CD4-positive, alpha-beta T cell treated with Interleukin-15 for 1 hour (primary cell): Measurements from ENCODE around the gene PGBD5.
A peak's percentile ranks its signal among the peaks of the same experiment; 100 is the strongest.

Source experiments
- DNase-seq: peaks from one replicate; pipeline ENCODE4 v3.0.0-alpha.2; 2020

PGBD5 gene

GRCh38 chr1:230320804-230321203 is 105.3 kb downstream of the PGBD5 start:
- no peak for DNase-seq

DNA sequence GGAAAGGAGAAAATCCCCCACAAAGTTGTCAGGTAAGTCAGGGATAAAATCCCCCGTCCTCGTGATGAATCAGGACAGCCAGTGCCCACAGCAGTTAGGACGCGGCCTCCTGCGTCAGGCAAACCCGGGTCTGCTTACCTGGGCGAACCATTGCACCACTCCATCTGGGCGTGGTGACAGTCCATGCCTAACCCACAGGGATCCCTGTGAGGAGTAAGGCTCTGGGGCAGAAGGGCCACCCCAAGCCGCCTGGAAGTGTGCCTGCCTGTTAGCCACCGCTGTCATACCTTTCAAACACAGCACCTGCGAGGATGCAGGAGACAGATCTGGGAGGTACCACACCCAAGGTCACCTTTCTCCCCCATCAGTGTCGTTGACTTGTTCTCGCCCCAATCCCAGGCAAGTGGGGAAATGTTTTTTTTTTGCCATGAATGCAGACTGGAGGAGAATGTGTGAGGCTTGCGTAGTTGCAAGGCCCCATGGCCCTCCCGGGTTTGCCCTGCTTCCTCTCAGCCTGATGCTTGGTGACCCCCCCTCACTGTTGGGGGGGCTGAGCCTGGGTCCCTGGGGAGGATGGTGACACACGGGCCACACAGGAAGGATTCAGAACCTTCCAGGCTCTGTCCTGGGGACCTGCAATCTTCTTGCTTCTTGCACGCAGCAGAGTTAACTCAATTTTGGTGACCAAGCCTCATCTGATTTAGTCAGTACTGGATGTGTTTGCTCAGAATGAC is 107.0 kb downstream of the PGBD5 start:
- DNase-seq = no peak

DNA sequence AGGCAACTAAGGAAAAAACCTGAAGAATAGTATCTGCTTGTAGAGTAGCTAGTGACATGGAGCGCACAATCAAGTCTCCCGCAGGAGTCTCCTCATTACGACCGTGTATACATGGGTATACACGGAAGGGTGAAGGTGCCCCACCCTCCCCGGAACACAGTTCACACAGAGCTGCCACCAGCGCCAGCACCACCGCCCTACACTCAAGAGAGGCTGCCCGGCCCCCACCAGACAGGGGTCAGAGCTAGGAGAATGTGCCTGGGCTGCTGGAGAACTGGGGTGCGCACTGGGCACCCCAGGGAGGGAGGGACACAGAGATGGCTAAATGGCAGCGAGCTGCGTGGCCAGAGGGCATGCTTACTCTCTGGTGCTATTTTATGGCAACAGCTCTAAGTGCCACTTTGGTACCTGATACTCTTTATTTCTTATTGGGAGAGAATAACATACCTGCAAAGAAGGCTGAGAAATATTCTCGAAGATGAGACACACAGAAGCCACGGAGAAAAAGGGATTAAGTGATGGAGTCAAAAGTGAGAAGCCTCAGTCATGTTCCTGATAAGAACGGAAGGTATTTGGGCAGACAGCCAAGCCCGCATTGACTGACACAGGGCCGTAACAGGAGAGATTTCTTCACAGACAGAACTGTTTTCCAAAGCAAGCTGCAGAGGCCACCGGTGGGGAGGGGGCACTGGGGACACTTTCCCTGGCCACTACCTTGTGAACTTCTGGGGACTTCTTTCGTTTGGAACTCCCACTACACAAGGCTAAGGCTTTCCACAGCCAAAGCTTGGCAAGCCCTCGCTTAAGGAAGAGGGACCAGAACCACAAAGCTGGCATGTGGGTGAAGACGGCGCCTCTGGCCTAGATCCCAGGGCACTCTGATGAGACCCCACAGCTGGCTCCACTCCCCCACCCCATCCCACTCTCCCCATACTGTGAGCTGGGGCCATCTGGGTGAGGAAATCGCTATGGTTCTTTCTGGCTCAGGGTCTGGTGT is 108.0 kb downstream of the PGBD5 start:
- no peak for DNase-seq

DNA sequence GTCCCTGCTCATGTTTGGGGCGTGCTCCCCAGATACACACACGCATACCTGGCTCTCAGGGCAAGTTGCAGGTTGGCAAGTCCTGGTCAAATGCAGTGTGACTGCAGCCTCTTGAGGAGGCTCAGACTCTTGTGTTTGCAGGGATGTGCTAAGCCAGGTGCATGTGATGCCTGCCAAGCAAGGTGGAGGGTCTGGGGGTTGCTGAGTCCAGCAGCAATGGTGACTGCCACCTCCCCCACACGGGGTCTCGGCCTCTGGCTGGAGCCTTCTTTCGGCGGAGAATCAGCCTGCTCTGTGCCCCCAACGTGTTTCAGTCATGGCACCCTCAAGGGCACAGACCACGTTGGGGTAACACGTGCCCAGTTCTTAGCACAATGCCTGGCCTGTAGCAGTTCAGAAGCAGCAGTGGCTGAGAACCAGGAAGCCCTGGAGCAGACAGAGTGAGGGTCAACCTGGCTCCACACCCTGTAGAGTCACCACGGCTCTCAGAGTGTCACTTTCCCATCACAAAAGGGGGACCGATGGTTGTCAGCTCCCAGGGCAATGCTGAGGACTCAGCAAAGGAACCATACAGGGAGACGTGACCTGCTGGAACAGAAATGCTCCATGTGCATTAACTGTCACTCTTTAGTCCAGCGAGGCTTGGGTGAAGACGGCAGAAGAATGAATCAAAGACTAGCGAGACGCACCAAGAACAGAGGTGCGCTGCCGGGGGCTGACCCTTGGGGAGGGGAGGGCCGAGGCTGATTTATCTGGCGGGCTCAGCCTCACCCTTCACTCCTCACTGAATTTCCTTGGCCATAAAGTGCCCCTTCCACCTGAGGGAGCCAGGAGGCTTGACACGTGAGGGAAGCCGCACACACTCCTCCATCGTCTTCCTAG is 109.0 kb downstream of the PGBD5 start:
- DNase-seq = no peak

DNA sequence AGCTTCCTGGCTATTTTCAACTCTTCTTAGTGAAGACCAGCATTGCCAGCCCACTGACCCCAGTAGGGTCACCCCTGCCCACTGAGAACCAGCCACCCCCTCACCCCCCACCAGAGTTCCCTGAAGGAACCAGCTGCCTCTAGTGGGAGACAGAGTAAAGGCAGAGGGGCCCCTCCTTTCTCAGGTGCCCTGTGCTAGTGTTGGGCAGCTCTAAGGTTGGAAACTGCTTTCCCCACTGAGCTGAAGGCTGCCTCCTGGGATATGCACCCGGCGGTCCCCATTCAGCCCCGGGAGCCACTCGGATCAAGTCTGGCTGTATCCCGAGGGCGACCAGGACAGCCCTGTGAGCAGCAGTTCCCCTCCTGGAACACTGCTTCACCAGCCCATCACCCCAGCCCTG is 111.0 kb downstream of the PGBD5 start:
- DNase-seq = no peak

DNA sequence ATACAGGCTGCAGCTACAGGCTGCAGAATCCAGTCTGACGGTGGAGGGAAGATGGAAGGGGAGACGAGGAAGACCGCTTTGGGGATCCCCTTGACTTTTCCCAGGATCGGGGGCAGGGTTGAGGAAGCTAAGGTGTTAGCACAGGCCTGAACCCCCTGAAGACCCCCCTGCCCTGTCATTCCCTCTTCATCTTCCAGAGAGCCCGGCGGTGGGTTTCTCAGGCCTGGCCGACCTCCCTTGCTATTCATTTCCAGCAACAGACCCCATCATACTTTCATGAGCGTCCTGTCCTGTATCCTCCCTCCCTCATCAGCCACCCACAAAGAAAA is 112.0 kb downstream of the PGBD5 start:
- no peak for DNase-seq

- no peak for DNase-seq
Observed at GRCh38 chr1:230313453-230314141, 112.5 kb downstream of the PGBD5 start.

DNA sequence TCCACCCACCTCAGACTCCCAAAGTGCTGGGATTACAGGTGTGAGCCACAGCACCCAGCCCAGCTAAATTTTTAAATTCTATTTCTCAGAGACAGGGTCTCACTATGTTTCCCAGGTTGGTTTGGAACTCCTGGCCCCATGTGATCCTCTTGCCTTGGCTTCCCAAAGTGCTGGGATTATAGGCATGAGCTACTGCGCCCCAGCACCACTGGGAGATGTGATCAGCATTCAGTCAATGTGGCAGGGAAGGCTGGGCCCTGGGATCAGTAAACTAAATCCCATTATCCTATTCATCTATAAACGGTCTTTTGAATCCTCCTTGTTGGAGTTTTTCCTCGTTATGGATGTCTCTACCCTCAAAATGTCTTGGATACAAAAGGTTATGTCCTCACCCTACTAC is 113.5 kb downstream of the PGBD5 start:
- no peak for DNase-seq

GRCh38 chr1:230310381-230311163 is 115.6 kb downstream of the PGBD5 start:
- peak; percentile 53 for DNase-seq

DNA sequence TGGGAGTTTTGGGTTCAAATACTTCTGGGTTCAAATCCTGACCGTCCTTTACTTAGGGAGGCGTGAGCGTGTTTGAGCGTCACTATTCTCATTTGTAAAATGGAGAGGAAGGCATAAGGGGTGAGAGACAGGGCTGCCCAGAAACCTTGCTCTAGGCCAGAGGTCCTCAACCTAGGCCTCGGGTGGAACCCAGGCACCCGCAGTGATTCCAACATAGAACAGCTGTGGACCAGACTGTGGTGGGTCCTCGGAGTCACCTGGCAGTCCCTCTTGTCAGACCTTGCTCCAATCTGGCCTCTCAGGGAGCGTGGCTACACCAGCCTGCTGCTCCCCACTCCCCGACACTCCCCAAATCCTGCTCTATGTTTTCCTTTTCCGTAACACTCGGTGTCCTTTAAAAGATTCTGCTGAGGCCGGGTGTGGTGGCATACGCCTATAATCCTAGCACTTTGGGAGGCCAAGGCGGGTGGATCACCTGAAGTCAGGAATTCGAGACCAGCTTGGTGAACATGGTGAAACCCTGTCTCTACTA is 116.4 kb downstream of the PGBD5 start:
- no peak for DNase-seq

GRCh38 chr1:230308821-230309220 is 117.3 kb downstream of the PGBD5 start:
- no peak for DNase-seq

DNA sequence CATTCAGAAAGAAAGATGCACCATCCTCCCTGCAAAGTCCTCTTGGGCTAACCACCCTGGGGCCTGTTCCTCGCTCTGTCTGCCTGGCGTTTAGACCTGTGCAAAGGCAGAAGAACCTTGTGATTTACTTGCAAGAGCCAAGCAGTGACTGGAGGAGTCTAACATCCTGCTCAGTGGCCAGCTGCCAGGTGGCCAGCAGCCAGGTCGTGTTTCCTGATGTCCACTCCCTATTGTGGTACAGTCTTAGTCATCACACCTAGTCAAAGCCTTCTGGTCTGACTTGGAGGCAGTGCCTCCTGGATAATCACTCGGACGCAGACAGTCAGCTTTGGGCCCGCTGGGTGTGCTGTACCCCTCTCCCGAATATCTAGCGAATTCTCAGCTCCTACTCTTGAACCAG is 118.1 kb downstream of the PGBD5 start:
- no peak for DNase-seq

DNA sequence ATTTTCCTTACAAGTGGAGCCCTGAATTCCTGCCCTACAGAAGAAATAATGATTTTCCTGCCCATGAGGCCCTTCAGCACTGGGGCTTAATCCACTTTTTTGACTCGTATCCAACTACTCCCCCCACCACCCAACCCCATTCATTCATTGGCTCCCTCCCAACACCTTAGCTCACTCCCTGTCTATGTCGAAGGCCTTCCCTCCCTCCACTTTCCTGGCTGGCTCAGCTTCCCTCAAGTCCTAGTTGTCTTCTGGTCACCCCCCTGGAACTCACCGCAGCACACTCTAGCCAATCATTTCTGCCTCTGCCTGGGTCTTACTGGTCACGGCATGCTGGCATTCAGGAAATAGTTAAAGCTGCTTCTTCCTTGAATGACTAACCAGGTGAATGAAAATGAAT is 118.9 kb downstream of the PGBD5 start:
- no peak for DNase-seq

DNA sequence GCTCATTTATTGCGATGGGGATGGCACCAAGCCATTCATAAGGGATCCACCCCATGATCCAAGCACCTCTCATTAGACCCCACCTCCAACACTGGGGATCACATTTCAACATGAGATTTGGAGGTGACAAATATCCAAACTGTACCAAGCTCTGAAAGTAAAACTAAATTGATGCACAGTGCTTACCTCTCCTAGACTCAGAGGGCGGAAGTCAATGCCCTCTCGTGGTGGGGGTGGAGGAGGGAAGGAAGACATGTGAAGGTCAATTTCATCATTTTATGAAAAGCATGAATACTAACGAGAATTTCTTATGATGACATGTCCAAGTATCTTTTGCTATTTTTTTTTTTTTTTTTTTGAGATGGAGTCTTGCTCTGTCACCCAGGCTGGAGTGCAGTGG is 120.0 kb downstream of the PGBD5 start:
- DNase-seq = no peak

- DNase-seq = no peak
Observed at GRCh38 chr1:230303822-230304221, 122.3 kb downstream of the PGBD5 start.

DNA sequence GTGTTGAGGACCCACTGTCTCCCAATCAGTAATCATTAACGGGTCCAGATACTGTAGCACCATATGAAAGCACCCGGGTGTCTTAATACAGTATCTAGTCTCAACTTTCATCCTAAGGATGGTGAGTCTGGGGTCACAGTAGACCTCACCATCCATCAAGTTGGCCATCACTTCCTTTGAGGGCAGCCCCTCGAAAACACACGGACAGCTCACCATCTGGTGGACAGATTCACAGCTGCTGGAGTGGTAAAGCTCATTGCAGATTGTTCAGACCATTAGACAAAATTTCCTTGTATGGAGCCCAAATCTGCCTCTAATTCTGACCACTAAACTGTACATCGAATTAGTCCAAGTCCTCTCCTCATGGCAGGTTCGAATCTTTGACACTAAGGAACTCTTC is 123.1 kb downstream of the PGBD5 start:
- DNase-seq = no peak

GRCh38 chr1:230301822-230302221 is 124.3 kb downstream of the PGBD5 start:
- no peak for DNase-seq

GRCh38 chr1:230301322-230301721 is 124.8 kb downstream of the PGBD5 start:
- DNase-seq = no peak

DNA sequence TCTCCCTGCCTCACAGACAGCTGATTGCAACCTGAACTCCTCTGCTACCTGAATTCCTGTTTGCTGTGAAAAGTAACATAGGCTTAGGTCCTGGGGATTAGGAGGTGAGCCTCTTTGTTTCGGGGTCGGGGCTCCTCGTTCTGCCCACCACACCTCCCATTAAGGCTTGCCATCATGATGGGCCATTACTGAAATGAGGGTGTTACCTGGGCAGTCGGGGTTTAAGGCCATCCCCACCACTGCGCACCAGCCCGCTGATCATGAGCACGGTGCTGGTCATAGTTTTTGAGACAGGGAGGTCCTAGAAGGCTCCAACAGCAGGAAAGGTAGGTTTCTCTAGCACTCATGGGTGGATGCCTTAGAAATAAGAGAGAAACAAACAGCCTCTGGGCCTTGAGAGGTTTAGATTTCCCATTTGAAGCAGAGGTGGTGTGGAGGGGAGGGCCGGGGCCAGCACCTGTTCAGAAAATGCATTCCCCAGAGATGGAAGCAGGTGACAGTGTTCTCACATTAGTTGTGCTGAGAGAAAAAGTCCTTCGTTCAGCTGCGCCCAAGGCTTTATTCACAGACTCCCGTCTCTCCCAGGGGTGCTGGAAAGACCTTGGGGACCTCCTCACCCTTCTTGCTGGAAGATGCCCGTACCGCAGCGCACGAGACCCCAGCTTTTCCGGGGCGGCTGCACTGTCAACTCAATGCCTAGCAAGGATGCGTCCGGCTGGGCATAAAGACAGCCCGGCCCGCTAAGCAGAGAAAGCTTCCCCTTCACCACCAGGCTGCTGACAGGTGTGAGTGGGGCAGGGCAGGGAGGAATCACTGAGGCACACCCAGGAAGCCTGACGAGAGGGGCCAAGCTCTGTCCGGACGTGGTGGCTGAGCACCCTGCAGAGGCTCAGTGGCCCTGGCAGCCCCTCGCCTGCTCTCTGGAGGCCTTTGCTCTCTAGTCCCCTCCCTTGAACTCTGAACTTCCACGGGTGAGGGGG is 125.5 kb downstream of the PGBD5 start:
- DNase-seq = peak; percentile 43
